HepG2 (cell line): Measurements from ENCODE around the gene SGSH. TPM values are rescaled to one million over a fixed set of nuclear protein-coding genes. Genes with fewer than 3 reads are reported as not detected.

Experiments used
- CENPT ChIP-seq: sonication (generic); formaldehyde crosslinking; IDR thresholded peaks from 2 replicates; pipeline ENCODE4 v1.8.0; 2022; ENCODE audit warnings: low read depth, mild to moderate bottlenecking, moderate library complexity, missing genetic modification reagents
- KDM3A ChIP-seq: IDR thresholded peaks from 2 replicates; pipeline ENCODE4 v1.6.1; 2018; ENCODE audit warnings: low read depth, missing compliant biosample characterization
- PPARG ChIP-seq: conservative IDR thresholded peaks from 2 replicates; pipeline ENCODE4 v1.6.1; 2016; ENCODE audit warnings: missing biosample characterization, missing genetic modification reagents
- PRPF4 ChIP-seq: fragments of 200-400 bp; formaldehyde crosslinking; IDR thresholded peaks from 2 replicates; pipeline ENCODE4 v1.6.1; 2016; ENCODE audit warnings: low read length, low read depth; ENCODE audit not compliant: poor library complexity, severe bottlenecking
- SAFB2 ChIP-seq: sonication (generic); formaldehyde crosslinking; IDR thresholded peaks from 2 replicates; pipeline ENCODE4 v1.5.1; 2020; ENCODE audit warnings: missing genetic modification reagents, low read depth, mild to moderate bottlenecking, borderline replicate concordance
- SP2 ChIP-seq: sonication (generic); formaldehyde crosslinking; IDR thresholded peaks from 2 replicates; pipeline ENCODE4 v1.5.1; 2020; ENCODE audit warnings: mild to moderate bottlenecking, missing genetic modification reagents
- TBP ChIP-seq: sonication (generic); formaldehyde crosslinking; IDR thresholded peaks from 2 replicates; pipeline ENCODE4 v1.5.0; 2020; ENCODE audit warnings: missing genetic modification reagents
- U2AF1 ChIP-seq: fragments of 200-400 bp; formaldehyde crosslinking; optimal IDR thresholded peaks from 2 replicates; pipeline ENCODE3; 2017; ENCODE audit warnings: mild to moderate bottlenecking, low read depth, low read length
- ZFP36 ChIP-seq: fragments of 150-350 bp; IDR thresholded peaks from 2 replicates; pipeline ENCODE4 v1.6.1; 2018; ENCODE audit warnings: borderline replicate concordance, low read length, low read depth; ENCODE audit not compliant: partially characterized antibody
- ZFYVE20 ChIP-seq: sonication (generic); formaldehyde crosslinking; IDR thresholded peaks from 2 replicates; pipeline ENCODE4 v1.8.0; 2023; ENCODE audit warnings: low read depth, mild to moderate bottlenecking, moderate library complexity, missing genetic modification reagents, borderline replicate concordance
- ZNF180 ChIP-seq: sonication (generic); formaldehyde crosslinking; IDR thresholded peaks from 2 replicates; pipeline ENCODE4 v1.4.0; 2020; ENCODE audit warnings: low read depth, missing genetic modification reagents, borderline replicate concordance
- ZNF264 ChIP-seq: sonication (generic); formaldehyde crosslinking; IDR thresholded peaks from 2 replicates; pipeline ENCODE4 v1.4.0; 2020; ENCODE audit warnings: missing genetic modification reagents
- ZNF446 ChIP-seq: sonication (generic); formaldehyde crosslinking; IDR thresholded peaks from 2 replicates; pipeline ENCODE4 v1.5.0; 2020; ENCODE audit warnings: mild to moderate bottlenecking, missing genetic modification reagents
- ZNF558 ChIP-seq: sonication (generic); formaldehyde crosslinking; IDR thresholded peaks from 2 replicates; pipeline ENCODE4 v1.9.0; 2022; ENCODE audit warnings: mild to moderate bottlenecking, missing genetic modification reagents, borderline replicate concordance
- ZNF878 ChIP-seq: sonication (generic); formaldehyde crosslinking; IDR thresholded peaks from 2 replicates; pipeline ENCODE4 v1.8.1; 2023; ENCODE audit warnings: mild to moderate bottlenecking, missing genetic modification reagents, moderate library complexity
- ZSCAN31 ChIP-seq: sonication (generic); formaldehyde crosslinking; IDR thresholded peaks from 2 replicates; pipeline ENCODE4 v1.5.0; 2020; ENCODE audit warnings: low read depth, mild to moderate bottlenecking, missing genetic modification reagents
- polyA plus RNA-seq, 8 experiments: library from polyadenylated mRNA; depleted of rRNA in 3 of 8; stranded (reverse) in 7 of 8; unstranded in 1 of 8; fragments of >200 nt; fragmentation: Illumina TruSeq in 4 of 8; extraction: Trizol in 4 of 8; gene quantifications; 2 replicates each; pipeline versions ENCODE4 v1.2.1 to v1.2.3, GENCODE V29; 2011 to 2016; ENCODE audit warnings: low read depth in 4 of 8, missing spikeins in 1 of 8, mixed read lengths in 1 of 8; ENCODE audit not compliant: insufficient read depth in 1 of 8
- total RNA-seq, 5 experiments: library from RNA; depleted of rRNA; stranded (reverse); fragments of >200 nt; fragmentation: Illumina TruSeq; extraction: Trizol; gene quantifications; 2 replicates each; pipeline ENCODE4 v1.2.3, GENCODE V29; 2016; ENCODE audit warnings: low read depth in 1 of 5
- TF ChIP-seq, protein P1 (sequence below): sonication (generic); formaldehyde crosslinking; IDR thresholded peaks from 2 replicates; pipeline ENCODE4 v1.8.1; 2023; ENCODE audit warnings: mild to moderate bottlenecking, inconsistent platforms, moderate library complexity, missing genetic modification reagents, borderline replicate concordance
- TF ChIP-seq, protein P2 (sequence below): sonication (generic); formaldehyde crosslinking; IDR thresholded peaks from 2 replicates; pipeline ENCODE4 v1.5.0; 2020; ENCODE audit warnings: mild to moderate bottlenecking, missing genetic modification reagents, borderline replicate concordance
- TF ChIP-seq, protein P3 (sequence below): sonication (generic); formaldehyde crosslinking; IDR thresholded peaks from 2 replicates; pipeline ENCODE4 v1.5.1; 2020; ENCODE audit warnings: missing genetic modification reagents, mild to moderate bottlenecking, borderline replicate concordance

SGSH gene
- total and polyA plus RNA-seq, 2 of the 13 experiments (the other 11 are each of a cell fraction or from before 2014, with no cell fraction given) = 12.2 to 17.6 TPM

DNA sequence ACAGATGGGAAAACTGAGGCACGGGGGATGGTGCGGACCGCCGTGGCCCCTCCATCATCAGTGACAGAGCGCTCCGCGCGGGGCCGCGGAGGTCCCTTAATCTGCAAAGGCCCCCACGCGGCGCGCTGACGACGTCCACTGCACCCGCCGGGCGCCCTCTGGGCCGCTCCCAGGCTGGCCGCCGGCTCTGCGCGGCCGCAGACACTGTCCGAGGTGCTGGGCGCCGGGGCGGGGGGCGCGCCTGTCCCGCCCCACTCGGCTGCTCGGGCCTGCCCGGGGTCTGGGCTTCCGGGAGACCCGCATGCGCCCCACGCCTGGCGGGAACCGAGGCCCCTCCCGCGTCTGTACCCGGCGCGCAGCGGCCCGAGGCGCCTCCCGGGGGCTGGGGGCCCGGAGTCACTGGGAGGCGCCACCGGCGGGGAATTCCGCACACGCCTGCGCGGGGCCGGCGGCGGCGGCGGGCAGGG, 40.0 kb upstream of the SGSH start (continued):
- TF ChIP-seq, protein P1, sequence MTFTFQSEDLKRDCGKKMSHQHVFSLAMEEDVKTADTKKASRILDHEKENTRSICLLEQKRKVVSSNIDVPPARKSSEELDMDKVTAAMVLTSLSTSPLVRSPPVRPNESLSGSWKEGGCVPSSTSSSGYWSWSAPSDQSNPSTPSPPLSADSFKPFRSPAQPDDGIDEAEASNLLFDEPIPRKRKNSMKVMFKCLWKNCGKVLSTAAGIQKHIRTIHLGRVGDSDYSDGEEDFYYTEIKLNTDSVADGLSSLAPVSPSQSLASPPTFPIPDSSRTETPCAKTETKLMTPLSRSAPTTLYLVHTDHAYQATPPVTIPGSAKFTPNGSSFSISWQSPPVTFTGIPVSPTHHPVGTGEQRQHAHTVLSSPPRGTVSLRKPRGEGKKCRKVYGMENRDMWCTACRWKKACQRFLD (CRISPR knock-in tag) = 0 out of 2 replicates have a peak, but pooled peaks have one; percentile 29
- TF ChIP-seq, protein P2, sequence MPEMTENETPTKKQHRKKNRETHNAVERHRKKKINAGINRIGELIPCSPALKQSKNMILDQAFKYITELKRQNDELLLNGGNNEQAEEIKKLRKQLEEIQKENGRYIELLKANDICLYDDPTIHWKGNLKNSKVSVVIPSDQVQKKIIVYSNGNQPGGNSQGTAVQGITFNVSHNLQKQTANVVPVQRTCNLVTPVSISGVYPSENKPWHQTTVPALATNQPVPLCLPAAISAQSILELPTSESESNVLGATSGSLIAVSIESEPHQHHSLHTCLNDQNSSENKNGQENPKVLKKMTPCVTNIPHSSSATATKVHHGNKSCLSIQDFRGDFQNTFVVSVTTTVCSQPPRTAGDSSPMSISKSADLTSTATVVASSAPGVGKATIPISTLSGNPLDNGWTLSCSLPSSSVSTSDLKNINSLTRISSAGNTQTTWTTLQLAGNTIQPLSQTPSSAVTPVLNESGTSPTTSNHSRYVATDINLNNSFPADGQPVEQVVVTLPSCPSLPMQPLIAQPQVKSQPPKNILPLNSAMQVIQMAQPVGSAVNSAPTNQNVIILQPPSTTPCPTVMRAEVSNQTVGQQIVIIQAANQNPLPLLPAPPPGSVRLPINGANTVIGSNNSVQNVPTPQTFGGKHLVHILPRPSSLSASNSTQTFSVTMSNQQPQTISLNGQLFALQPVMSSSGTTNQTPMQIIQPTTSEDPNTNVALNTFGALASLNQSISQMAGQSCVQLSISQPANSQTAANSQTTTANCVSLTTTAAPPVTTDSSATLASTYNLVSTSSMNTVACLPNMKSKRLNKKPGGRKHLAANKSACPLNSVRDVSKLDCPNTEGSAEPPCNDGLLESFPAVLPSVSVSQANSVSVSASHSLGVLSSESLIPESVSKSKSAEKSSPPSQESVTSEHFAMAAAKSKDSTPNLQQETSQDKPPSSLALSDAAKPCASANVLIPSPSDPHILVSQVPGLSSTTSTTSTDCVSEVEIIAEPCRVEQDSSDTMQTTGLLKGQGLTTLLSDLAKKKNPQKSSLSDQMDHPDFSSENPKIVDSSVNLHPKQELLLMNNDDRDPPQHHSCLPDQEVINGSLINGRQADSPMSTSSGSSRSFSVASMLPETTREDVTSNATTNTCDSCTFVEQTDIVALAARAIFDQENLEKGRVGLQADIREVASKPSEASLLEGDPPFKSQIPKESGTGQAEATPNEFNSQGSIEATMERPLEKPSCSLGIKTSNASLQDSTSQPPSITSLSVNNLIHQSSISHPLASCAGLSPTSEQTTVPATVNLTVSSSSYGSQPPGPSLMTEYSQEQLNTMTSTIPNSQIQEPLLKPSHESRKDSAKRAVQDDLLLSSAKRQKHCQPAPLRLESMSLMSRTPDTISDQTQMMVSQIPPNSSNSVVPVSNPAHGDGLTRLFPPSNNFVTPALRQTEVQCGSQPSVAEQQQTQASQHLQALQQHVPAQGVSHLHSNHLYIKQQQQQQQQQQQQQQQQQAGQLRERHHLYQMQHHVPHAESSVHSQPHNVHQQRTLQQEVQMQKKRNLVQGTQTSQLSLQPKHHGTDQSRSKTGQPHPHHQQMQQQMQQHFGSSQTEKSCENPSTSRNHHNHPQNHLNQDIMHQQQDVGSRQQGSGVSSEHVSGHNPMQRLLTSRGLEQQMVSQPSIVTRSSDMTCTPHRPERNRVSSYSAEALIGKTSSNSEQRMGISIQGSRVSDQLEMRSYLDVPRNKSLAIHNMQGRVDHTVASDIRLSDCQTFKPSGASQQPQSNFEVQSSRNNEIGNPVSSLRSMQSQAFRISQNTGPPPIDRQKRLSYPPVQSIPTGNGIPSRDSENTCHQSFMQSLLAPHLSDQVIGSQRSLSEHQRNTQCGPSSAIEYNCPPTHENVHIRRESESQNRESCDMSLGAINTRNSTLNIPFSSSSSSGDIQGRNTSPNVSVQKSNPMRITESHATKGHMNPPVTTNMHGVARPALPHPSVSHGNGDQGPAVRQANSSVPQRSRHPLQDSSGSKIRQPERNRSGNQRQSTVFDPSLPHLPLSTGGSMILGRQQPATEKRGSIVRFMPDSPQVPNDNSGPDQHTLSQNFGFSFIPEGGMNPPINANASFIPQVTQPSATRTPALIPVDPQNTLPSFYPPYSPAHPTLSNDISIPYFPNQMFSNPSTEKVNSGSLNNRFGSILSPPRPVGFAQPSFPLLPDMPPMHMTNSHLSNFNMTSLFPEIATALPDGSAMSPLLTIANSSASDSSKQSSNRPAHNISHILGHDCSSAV (CRISPR knock-in tag) = no peak
- 0 out of 2 replicates have a peak, but pooled peaks have one; percentile 71 for TF ChIP-seq TBP (CRISPR knock-in tag)
- TF ChIP-seq PRPF4 = no peak
- no peak for TF ChIP-seq ZNF264 (CRISPR knock-in tag)
- peak; percentile 23; the same call in 1 of the 2 replicates for TF ChIP-seq ZSCAN31 (CRISPR knock-in tag)
- TF ChIP-seq KDM3A (CRISPR knock-in tag) = no peak
- no peak for TF ChIP-seq U2AF1
- TF ChIP-seq CENPT = no peak
- TF ChIP-seq ZFP36 = no peak
- TF ChIP-seq ZNF180 = no peak
- no peak; the same call in 1 of the 2 replicates for TF ChIP-seq PPARG
- TF ChIP-seq SP2 (CRISPR knock-in tag) = no peak
- no peak for TF ChIP-seq ZNF878 (CRISPR knock-in tag)
- TF ChIP-seq, protein P3, sequence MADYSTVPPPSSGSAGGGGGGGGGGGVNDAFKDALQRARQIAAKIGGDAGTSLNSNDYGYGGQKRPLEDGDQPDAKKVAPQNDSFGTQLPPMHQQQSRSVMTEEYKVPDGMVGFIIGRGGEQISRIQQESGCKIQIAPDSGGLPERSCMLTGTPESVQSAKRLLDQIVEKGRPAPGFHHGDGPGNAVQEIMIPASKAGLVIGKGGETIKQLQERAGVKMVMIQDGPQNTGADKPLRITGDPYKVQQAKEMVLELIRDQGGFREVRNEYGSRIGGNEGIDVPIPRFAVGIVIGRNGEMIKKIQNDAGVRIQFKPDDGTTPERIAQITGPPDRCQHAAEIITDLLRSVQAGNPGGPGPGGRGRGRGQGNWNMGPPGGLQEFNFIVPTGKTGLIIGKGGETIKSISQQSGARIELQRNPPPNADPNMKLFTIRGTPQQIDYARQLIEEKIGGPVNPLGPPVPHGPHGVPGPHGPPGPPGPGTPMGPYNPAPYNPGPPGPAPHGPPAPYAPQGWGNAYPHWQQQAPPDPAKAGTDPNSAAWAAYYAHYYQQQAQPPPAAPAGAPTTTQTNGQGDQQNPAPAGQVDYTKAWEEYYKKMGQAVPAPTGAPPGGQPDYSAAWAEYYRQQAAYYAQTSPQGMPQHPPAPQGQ (CRISPR knock-in tag) = no peak
- 0 out of 2 replicates have a peak, but pooled peaks have one; percentile 46 for TF ChIP-seq SAFB2 (CRISPR knock-in tag)
- peak; percentile 30; the same call in 1 of the 2 replicates for TF ChIP-seq ZNF558
- TF ChIP-seq ZNF446 = 0 out of 2 replicates have a peak, but pooled peaks have one; percentile 53
- TF ChIP-seq ZFYVE20 (CRISPR knock-in tag) = 0 out of 2 replicates have a peak, but pooled peaks have one; percentile 60
